CD1c-positive myeloid dendritic cell (primary cell): ENCODE measurements around the gene RHD.
"Not testable (repeated sequence)": the region's sequence is repeated elsewhere in the genome, so short reads cannot be mapped to it uniquely, and the experiment has no call there.

Experiments used
- DNase-seq: peaks from one replicate; pipeline ENCODE4 v3.0.0-alpha.2; 2016; ENCODE audit errors: extremely low spot score

The RHD gene

DNA sequence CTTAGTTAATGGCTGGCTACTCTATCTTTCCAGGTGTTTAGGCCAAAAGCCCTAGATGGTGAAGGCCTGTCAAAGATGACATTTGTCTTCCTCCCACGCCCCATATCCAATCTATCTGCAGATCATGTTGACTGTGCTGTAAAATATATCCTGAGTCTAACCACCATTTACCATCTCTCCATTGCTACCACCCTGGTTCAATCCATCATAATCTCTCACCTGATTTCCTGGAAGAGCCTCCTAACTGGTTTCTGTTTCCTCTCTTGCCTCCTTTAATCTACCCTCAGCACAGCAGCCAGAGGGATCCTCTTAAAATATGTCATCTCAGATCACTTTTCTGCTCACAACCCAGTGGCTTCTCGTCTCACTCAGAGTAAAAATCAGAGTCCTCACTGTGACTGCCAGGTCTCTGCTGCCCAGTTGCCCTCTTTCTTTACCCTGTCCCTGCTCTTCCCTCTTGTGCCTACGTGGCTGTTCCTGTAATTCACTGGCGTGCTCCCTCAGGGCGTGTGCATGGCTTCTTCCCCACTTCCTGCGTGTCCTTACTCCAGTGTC is 83.6 kb downstream of the RHD start:
- DNase-seq, result no peak

DNA sequence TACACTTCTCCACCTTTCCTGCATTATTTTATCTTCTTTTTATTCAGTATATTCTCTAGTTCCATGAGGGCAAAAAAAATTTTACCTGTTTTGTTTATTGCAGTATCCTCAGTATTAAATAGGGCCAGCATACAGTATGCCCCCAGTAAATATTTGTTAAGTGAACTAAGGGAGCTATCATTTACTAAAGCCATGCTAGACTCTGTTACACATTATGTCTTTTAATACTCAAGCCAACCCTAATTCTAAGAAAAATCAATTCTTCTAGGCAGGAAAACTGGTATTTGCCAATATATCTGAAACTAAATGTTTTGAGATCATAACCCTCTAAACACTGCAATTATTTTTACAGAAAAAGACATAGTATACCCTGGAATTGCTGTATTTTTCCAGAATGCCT is 84.1 kb downstream of the RHD start:
- no peak for DNase-seq

DNA sequence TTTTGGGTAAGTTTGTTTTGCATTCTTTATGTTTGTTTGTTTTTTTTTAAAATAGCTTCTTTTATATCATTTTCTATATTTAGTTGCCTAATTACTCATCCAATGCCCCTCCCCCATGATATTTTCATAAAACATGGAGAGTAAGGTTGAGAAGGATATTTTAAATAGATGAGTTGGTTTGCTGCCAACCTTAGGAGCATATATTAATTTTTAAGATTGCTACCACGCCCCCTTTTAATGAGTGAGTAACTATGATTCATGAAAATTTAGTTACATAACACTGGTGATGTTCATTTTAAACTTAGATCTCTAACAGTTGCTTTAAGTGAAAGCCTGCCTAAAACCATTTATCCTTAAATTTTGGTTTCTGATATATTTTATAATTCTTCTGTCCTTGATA is 84.5 kb downstream of the RHD start:
- DNase-seq, result no peak

DNA sequence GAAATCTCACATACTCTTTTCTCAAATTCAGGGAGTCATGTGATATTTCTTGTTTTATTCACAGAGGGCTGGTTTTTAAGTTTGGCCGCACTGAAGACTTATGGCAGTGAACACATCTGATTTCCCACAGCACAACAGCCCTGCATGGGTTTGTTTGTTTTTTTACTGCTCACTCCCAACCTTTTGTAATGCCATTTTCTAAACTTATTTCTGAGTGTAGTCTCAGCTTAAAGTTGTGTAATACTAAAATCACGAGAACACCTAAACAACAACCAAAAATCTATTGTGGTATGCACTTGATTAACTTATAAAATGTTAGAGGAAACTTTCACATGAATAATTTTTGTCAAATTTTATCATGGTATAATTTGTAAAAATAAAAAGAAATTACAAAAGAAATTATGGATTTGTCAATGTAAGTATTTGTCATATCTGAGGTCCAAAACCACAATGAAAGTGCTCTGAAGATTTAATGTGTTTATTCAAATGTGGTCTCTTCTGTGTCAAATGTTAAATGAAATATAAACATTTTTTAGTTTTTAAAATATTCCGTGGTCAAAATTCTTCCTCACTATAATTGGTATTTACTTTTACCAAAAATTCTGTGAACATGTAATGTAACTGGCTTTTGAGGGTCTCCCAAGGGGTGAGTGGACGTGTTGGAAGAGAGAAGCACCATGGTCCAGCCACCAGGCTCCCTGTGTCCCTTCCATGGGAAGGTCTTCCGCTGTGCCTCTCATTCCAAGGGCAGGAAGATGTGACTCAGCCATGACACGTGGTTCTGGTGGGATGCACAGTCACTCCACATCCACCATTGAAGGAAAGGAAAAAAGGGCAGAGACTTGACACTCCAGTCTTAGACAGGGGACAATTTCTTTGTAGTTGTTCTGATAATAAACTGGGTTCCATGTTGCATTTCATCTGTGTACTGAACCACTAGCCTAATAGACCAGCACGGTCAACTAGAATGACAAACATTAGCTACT is 88.6 kb downstream of the RHD start:
- no peak for DNase-seq

DNA sequence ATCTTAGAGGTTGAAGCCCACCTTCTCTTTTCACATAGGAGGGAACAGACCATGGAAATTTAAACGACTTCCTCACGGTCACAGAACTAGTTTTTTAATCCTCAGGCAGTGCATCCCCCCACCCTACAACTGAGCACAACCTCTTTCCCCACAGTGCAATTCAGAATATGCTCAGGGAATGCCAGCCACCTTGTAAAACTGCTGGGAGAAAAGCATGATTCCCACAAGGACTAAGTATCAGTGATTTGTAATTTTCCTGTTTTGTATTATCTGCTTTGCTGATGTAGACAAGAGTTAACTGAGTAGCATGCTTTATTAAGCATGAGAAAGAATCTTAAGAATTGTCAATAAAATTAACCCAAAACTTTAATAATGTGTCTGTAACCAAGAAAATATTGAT is 89.6 kb downstream of the RHD start:
- no peak for DNase-seq

DNA sequence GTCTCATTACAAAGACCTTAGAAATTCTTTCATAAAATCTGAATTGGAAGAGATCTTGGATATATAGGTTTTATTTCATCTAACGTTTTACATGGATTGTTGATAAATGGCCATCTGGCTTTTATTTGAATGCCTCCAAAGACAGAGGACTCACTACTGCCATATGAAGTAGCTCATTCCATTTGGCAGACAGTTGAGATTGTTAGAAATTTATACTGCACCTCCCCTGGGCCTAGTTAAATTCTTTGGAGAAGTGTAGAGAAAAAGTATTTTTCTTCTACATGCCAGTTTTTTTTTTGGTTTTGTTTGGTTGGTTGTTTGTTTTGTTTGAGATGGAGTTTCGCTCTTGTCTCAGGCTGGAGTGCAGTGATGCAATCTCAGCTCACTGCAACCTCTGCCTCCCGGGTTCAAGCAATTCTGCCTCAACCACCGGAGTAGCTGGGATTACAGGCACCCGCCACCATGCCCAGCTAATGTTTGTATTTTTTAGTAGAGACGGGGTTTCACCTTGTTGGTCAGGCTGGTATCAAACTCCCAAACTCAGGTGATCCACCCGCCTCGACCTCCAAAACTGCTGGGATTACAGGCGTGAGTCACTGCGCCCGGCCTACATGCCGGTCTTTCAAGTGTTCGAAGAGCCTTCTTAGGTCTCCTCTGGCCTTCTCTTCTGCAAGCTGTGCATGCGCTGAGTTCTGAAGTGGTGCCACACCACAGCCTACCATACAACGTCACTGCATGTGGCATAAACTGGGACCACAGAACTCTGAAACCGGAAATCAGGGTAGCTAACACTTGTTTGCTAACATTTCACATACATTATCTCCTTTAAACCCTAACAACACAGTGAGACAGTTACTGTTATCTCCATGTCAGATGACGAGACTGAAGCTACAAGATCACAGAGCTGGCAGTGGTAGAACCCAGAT is 90.6 kb downstream of the RHD start:
- not testable (repeated sequence) for DNase-seq

DNA sequence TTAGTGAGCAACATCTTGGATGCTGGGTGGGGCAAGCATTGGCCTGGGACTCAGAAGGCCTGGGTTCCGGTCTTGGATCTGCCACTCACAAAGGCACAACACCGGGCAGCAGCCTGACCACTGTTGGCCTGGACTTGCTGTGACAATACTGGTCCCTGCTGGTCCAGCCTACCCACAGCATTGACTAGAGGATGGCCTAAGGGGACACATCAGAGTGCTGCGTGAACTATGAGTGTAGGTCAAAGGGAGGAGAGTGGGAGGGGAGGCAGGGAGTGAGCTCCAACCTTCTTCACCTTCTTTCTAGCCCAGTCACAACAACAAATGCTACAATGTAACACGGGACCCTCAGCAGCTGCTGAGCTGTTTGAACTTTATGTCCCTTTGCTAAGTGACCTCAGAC is 96.9 kb downstream of the RHD start:
- no peak for DNase-seq

DNA sequence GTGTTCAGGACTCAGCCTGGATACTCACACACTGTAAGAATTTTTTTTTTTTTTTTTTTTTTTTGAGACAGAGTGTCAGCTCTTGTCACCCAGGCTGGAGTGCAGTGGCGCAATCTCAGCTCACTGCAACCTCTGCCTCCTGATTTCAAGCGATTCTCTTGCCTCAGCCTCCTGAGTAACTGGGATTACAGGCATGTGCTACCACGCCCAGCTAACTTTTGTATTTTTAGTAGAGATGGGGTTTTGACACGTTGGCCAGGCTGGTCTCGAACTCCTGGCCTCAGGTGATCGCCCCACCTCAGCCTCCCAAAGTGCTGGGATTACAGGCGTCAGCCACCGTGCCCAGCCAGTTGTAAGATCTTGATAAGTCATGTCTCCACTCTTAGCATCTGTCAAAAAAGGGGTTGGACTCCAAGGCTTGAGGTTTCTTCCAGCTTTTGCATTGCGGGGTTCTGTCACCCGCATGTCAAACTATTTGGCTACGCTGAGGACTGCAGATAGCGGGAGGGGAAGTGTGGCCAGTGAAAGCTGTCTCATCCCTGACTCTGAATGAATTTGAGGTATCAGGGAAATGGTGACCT is 97.5 kb downstream of the RHD start:
- not testable (repeated sequence) for DNase-seq

DNA sequence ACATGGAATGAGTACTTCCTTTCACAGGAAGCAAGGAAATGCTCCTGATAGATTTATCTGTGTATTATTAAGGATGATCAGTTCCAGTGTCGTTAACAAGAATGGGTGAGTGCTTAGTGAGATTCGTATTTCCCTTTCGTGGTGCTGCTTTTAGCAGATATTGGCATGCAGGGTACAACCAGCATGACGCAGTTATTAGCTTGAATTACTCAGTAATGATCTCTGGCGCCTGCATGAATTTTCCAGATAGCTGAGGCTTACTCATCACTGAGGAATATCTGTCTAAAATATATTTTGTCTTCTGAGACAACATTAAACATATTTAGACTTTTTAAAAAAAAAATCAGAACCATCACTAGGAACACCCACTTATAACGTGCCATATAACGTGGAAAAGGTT is 99.4 kb downstream of the RHD start:
- DNase-seq, result not testable (repeated sequence)

DNA sequence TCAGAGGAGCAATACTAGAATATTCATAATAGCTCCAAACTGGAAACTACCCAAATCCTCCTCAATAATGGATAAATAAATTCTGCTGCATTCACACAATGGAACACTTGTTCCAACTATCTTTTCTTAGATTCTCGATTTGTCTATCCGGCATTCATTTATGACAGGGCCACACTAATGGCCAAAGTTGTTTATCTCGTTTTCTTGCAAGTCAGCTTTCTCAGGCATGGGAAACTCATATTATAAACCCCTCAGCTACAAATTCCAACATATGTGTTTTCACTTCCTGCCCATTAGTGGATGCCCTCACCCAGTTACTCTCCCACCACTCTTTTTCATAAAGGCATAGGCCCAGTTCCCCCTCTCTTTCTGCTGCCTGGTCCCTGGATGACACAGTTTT is 106.1 kb downstream of the RHD start:
- DNase-seq, result not testable (repeated sequence)
